ENCODE data around the gene IL23R. TPM values are rescaled to one million over a fixed set of nuclear protein-coding genes. Genes with fewer than 3 reads are reported as not detected.

IL23R gene
- polyA plus RNA-seq, 5 donors, result 0.06 to 0.19 (median 0.08) TPM; not detected in 1

GRCh38 chr1:67241200-67241746 lies 75.0 kb downstream of the IL23R start:
- DNase-seq, result no peak

DNA sequence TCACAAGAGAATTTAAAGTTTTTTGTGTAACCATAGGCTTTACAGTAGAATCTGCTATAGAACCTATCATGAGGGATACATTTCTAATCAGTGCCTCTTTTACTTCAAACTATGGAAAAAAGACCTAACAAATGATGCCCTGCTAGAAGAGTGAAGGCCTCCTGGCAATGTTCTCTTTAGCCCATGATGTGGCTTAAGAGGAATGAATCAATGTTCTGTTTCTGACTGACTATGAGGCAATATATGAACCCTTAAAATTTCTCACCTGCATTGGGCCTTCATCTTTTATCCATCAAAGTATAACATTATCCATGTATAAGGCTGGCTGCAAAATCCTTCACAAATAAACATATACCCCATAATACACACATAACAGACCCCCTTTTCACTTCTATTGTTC lies 75.8 kb downstream of the IL23R start:
- no peak for DNase-seq

GRCh38 chr1:67250051-67250653 lies 83.9 kb downstream of the IL23R start:
- DNase-seq, result no peak

GRCh38 chr1:67256291-67257172 lies 90.3 kb downstream of the IL23R start:
- peak in 1 of 2 donors; percentile 16 for DNase-seq

- no peak for DNase-seq
Measured at GRCh38 chr1:67257173-67257535, 90.9 kb downstream of the IL23R start.

- DNase-seq, result no peak
Measured at GRCh38 chr1:67261680-67262079, 95.4 kb downstream of the IL23R start.

- DNase-seq, result no peak
Measured at GRCh38 chr1:67262735-67263134, 96.5 kb downstream of the IL23R start.

DNA sequence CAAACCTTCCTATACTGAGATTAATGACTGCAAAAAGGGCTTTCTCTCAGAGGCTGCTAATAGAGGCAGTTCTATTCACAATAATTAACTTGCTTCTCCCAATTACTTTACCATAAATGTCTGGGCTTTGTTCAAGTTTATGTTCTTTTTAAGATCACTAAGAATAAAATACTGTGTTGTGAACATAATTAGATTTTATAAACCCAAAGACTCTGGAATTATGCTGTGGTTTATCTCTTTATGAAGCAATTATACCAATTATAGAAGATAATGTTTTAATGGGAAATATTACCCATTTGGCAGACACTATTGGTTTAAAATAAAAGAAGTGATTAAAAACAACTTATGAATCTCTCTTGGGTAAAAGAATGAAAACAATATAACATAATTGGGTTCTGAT lies 97.9 kb downstream of the IL23R start:
- DNase-seq, result no peak

DNA sequence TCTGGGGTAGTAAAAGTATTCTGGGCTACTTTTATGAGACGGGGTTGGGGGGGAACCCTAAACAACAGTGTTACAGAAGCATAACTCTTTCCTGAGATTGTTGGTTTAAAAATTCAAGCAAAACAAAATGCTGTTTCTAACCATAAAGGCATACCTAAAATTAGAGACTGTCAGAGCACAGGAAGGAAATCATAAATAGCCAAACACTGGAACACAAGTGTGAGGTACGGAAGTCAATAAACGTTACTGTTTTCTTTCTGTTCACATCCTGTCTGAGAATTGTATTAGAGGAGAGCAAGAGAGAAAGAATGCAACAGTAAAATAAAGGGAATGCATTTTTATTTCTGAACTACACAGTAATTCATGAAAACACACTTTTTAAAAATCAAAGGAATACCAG lies 98.6 kb downstream of the IL23R start:
- DNase-seq, result no peak

GRCh38 chr1:67269061-67269460 lies 102.8 kb downstream of the IL23R start:
- DNase-seq, result no peak

- no peak for DNase-seq
Measured at GRCh38 chr1:67270541-67270940, 104.3 kb downstream of the IL23R start.

DNA sequence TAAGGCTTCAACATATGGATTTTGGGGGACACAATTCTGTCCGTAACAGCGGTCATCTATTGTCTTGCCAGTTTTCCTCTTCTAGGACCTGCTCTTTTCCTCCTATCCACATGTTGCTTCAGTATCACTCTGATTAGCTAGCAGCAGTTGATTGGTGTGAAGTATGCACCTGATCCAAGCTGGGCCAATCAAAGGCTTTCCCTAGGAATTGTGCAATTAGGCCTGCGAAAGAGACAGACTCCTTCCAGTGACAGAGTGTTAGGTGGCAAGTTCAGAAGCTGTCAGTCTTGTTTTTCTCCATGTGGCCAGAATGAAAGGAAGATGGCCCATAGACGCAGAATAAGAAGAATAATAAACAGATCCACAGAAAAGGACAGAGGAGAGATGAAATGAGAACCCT lies 107.3 kb downstream of the IL23R start:
- no peak for DNase-seq

GRCh38 chr1:67274623-67275325 lies 108.5 kb downstream of the IL23R start:
- DNase-seq, result no peak

DNA sequence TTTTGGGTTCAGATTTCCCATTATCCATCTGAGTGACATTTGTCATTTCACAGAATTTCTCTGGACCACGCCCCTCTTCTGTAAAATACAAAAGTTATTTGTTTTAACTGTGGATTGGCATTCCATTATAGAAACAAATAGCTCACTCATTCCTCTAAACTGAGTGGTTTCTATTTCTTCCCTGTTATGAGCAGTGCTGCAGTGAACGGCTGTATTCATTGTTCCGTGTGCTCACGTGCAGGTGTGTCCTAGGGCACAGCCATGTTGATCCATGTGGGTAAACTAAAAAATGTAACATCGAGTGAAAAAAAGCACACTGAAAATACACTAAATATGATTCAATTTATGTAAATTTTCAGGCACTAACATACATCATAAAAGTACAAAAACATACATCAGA lies 114.4 kb downstream of the IL23R start:
- DNase-seq, result no peak

GRCh38 chr1:67281244-67281643 lies 115.0 kb downstream of the IL23R start:
- DNase-seq, result no peak

DNA sequence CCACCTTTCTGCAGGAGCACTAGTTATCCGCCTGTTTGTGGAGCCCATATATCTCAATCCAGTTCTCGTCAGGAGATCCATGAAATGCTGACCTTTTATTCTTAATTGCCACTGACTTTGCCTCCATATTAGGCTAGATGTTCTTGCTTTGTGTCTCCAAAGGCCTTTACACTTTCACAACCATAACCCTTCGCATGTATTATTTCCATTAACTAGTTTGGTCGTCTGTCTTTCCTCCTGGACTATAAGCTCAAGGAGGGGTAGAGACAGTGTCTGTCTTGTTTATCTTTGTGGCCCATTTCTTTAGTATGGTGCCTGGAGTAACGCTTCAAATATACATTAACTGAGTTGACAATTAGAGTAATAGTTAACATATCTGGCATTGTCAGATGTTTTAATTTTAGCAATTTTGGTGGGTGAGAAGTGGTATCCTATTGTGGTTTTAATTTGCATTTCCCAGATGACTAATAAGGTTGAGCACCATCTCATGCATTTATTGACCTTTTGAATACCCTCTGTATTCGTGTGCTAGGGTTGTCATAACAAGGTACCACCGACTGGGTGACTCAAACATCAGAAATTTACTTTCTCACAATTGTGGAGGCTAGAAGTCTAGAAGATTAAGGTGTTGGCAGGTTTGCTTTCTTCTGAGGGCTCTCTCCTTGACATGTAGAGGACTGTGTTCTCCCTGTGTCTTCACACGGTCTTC lies 119.7 kb downstream of the IL23R start:
- no peak for DNase-seq

GRCh38 chr1:67290236-67290635 lies 124.0 kb downstream of the IL23R start:
- DNase-seq, result no peak

- DNase-seq, result no peak
Measured at GRCh38 chr1:67294836-67295617, 128.8 kb downstream of the IL23R start.

- DNase-seq, result no peak
Measured at GRCh38 chr1:67298762-67299161, 132.5 kb downstream of the IL23R start.

- no peak for DNase-seq
Measured at GRCh38 chr1:67299296-67299695, 133.0 kb downstream of the IL23R start.

- no peak for DNase-seq
Measured at GRCh38 chr1:67300561-67300960, 134.3 kb downstream of the IL23R start.

All from right lung (tissue), 5 donors.